Measurements from ENCODE around the gene RAB24.
"Not testable (repeated sequence)": the region's sequence is repeated elsewhere in the genome, so short reads cannot be mapped to it uniquely, and the experiment has no call there.

RAB24 gene

GRCh38 chr5:177310757-177311391, 7.4 kb upstream of the RAB24 start:
- no peak for DNase-seq (ENCODE audit: low read depth)

GRCh38 chr5:177310332-177310731, 6.8 kb upstream of the RAB24 start:
- DNase-seq (ENCODE audit: low read depth) = no peak

- DNase-seq (ENCODE audit: low read depth) = peak; percentile 45
Measured at GRCh38 chr5:177309351-177310191, 6.1 kb upstream of the RAB24 start.

- DNase-seq (ENCODE audit: low read depth) = no peak
Measured at GRCh38 chr5:177308740-177309139, 5.2 kb upstream of the RAB24 start.

- DNase-seq (ENCODE audit: low read depth) = no peak
Measured at GRCh38 chr5:177307544-177308363, 4.2 kb upstream of the RAB24 start.

GRCh38 chr5:177306674-177307543, 3.4 kb upstream of the RAB24 start:
- DNase-seq (ENCODE audit: low read depth) = no peak

GRCh38 chr5:177306103-177306640, 2.7 kb upstream of the RAB24 start:
- DNase-seq (ENCODE audit: low read depth) = not testable (repeated sequence)

GRCh38 chr5:177304392-177305119, 1.0 kb upstream of the RAB24 start:
- DNase-seq (ENCODE audit: low read depth) = no peak

- no peak for DNase-seq (ENCODE audit: low read depth)
Measured at GRCh38 chr5:177303925-177304391, 439 bp upstream of the RAB24 start.

- no peak for DNase-seq (ENCODE audit: low read depth)
Measured at GRCh38 chr5:177302354-177303110, 987 bp downstream of the RAB24 start.

- DNase-seq (ENCODE audit: low read depth) = no peak
Measured at GRCh38 chr5:177301503-177302165, 1.9 kb downstream of the RAB24 start.

GRCh38 chr5:177300951-177301350, 2.6 kb downstream of the RAB24 start:
- no peak for DNase-seq (ENCODE audit: low read depth)

- DNase-seq (ENCODE audit: low read depth) = peak; percentile 39
Measured at GRCh38 chr5:177300236-177300880, 3.2 kb downstream of the RAB24 start.

GRCh38 chr5:177299697-177300096, 3.8 kb downstream of the RAB24 start:
- no peak for DNase-seq (ENCODE audit: low read depth)

- no peak for DNase-seq (ENCODE audit: low read depth)
Measured at GRCh38 chr5:177297922-177298321, 5.6 kb downstream of the RAB24 start.

GRCh38 chr5:177296581-177296980, 6.9 kb downstream of the RAB24 start:
- no peak for DNase-seq (ENCODE audit: low read depth)

- DNase-seq (ENCODE audit: low read depth) = no peak
Measured at GRCh38 chr5:177295924-177296323, 7.6 kb downstream of the RAB24 start.

- DNase-seq (ENCODE audit: low read depth) = no peak
Measured at GRCh38 chr5:177294632-177295031, 8.9 kb downstream of the RAB24 start.

Measured in fibroblast of the conjunctiva (primary cell).